ENCODE data around the gene PLB1.

DNA sequence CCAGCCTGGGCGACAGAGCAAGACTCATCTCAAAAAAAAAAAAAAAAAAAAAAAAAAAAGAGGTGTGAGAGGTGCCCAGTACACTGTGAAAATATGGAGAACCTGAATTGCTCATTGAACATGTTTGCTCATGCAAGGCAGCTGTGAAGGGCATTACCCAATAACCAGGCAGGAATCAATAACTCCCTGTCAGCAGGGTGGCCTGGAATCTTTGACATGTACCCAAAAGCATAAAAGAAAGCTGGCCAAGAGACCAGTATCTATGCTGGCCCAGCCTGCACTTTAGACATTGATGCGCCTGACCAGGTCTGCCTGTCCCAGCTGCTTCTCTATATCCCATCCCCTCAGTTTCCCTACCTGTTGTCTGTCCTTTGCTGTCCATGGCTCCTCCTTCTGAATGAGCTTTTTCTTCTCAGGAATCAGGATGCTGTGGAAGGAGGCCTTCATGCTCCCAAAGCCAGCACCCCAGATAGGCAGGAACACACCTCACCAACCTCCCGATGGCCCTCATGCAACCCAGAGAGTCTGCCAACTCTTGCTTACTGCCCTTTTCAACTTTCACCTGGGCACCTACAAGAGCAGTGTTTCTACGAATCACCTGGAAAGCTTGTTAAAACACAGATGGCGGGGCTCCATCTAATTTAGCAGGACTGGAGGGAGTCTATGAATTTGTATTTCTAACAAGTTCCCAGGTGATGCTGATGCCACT, 172.4 kb downstream of the PLB1 start:
- TF ChIP-seq, protein P1, sequence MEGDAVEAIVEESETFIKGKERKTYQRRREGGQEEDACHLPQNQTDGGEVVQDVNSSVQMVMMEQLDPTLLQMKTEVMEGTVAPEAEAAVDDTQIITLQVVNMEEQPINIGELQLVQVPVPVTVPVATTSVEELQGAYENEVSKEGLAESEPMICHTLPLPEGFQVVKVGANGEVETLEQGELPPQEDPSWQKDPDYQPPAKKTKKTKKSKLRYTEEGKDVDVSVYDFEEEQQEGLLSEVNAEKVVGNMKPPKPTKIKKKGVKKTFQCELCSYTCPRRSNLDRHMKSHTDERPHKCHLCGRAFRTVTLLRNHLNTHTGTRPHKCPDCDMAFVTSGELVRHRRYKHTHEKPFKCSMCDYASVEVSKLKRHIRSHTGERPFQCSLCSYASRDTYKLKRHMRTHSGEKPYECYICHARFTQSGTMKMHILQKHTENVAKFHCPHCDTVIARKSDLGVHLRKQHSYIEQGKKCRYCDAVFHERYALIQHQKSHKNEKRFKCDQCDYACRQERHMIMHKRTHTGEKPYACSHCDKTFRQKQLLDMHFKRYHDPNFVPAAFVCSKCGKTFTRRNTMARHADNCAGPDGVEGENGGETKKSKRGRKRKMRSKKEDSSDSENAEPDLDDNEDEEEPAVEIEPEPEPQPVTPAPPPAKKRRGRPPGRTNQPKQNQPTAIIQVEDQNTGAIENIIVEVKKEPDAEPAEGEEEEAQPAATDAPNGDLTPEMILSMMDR (IDR thresholded peaks at IDR 0.05; ENCODE audit: low read length): no peak
- no peak for TF ChIP-seq EZH2 (IDR thresholded peaks at IDR 0.05; ENCODE audit: borderline replicate concordance, low read length)

Data from OCI-LY1 (cell line).